ENCODE measurements around the gene SPOCK2. TPM values are rescaled to one million over a fixed set of nuclear protein-coding genes. Genes with fewer than 3 reads are reported as not detected.

SPOCK2 gene
- total and polyA plus RNA-seq, 7 experiments from 2014 or later: 200 to 543 (median 336) TPM

- H3K4me3 ChIP-seq (ENCODE audit: low read length): no peak overlapping the region
- POLR2A ChIA-PET: interaction anchor here (0.6 to 3.0 kb wide), 6 partner anchors 15 to 166 kb away, joined by 3 to 9 read pairs (median 3); partner anchors contain the start of genes ASCC1 and SPOCK2
- Mint-ChIP-seq H3K9me3 (peaks cover 0 to 8% (median 0%) of the 10 kb centered on the region in 11 donors), H3K4me3 (peak overlapping the region in 3 of 10 donors; percentile 11 to 25 (median 20)), H3K27me3 (no peaks in the 10 kb centered on the region), H3K4me1 (peaks cover 2 to 28% (median 15%) of the 10 kb centered on the region in 7 donors), H3K27ac (peak overlapping the region in 7 of 9 donors; percentile 9 to 81 (median 65)), H3K36me3 (peaks cover 4 to 35% (median 10%) of the 10 kb centered on the region in 5 donors)
- H3K27me3 ChIP-seq (ENCODE audit: control insufficient read depth in 2 of 2, insufficient read depth in 2 of 2, low read length in 2 of 2): no peaks in the 10 kb centered on the region
- intact Hi-C loops (cut with micrococcal nuclease): loop anchor here in 1 of 2 donors (5.0 kb wide), 2 partner anchors 153 to 273 kb away; partner anchors contain the start of genes ANAPC16 and ASCC1
- H3K9me3 ChIP-seq (ENCODE audit: control insufficient read depth in 2 of 3, low read length in 3 of 3): no peaks in the 10 kb centered on the region
- CTCF ChIA-PET: interaction anchor here (0.6 to 3.4 kb wide), 2 partner anchors 16 to 62 kb away, joined by 3 to 16 read pairs; no protein-coding TSS in a partner anchor
- H3K27ac ChIP-seq (ENCODE audit: low read depth, low read length): no peak overlapping the region
- no peaks in the 10 kb centered on the region for H3K4me1 ChIP-seq (ENCODE audit: control insufficient read depth in 2 of 2, insufficient read depth in 2 of 2, low read length in 2 of 2)
- ATAC-seq (no peak), DNase-seq (no peak)
- H3K36me3 ChIP-seq (ENCODE audit: control insufficient read depth in 2 of 3, insufficient read depth in 3 of 3, low read length in 3 of 3): peaks cover 24 to 77% (median 56%) of the 10 kb centered on the region in 3 experiments
Measured at GRCh38 chr10:72063703-72064391, 24.5 kb downstream of the SPOCK2 start.

GRCh38 chr10:72062832-72063702 lies 25.3 kb downstream of the SPOCK2 start:
- H3K9me3 ChIP-seq (ENCODE audit: control insufficient read depth in 2 of 3, low read length in 3 of 3): no peaks in the 10 kb centered on the region
- intact Hi-C loops (cut with micrococcal nuclease): loop anchor here in 1 of 2 donors (5.0 kb wide), 2 partner anchors 154 to 274 kb away; partner anchors contain the start of genes ANAPC16 and ASCC1
- peaks cover 4 to 35% (median 10%) of the 10 kb centered on the region in 5 donors for H3K36me3 Mint-ChIP-seq
- no peaks in the 10 kb centered on the region for H3K27me3 ChIP-seq (ENCODE audit: control insufficient read depth in 2 of 2, insufficient read depth in 2 of 2, low read length in 2 of 2)
- H3K36me3 ChIP-seq (ENCODE audit: control insufficient read depth in 2 of 3, insufficient read depth in 3 of 3, low read length in 3 of 3): peaks cover 19 to 69% (median 51%) of the 10 kb centered on the region in 3 experiments
- ATAC-seq: no peak
- H3K4me1 ChIP-seq (ENCODE audit: control insufficient read depth in 2 of 2, insufficient read depth in 2 of 2, low read length in 2 of 2): no peaks in the 10 kb centered on the region
- H3K27ac ChIP-seq (ENCODE audit: low read depth, low read length): no peak overlapping the region
- peaks cover 0 to 10% (median 0%) of the 10 kb centered on the region in 11 donors for H3K9me3 Mint-ChIP-seq
- CTCF ChIA-PET: interaction anchor here (0.6 to 3.4 kb wide), 5 partner anchors 10 to 159 kb away, joined by 3 to 16 read pairs (median 5); no protein-coding TSS in a partner anchor
- no peak for DNase-seq
- peaks cover 2 to 32% (median 18%) of the 10 kb centered on the region in 7 donors for H3K4me1 Mint-ChIP-seq
- no peaks in the 10 kb centered on the region for H3K27me3 Mint-ChIP-seq
- no peak overlapping the region for H3K4me3 ChIP-seq (ENCODE audit: low read length)
- peak overlapping the region in 7 of 9 donors; percentile 9 to 81 (median 65) for H3K27ac Mint-ChIP-seq
- POLR2A ChIA-PET: interaction anchor here (0.6 to 3.0 kb wide), 7 partner anchors 16 to 160 kb away, joined by 3 to 9 read pairs (median 3); partner anchors contain the start of gene SPOCK2
- H3K4me3 Mint-ChIP-seq: peak overlapping the region in 3 of 10 donors; percentile 11 to 25 (median 20)

DNA sequence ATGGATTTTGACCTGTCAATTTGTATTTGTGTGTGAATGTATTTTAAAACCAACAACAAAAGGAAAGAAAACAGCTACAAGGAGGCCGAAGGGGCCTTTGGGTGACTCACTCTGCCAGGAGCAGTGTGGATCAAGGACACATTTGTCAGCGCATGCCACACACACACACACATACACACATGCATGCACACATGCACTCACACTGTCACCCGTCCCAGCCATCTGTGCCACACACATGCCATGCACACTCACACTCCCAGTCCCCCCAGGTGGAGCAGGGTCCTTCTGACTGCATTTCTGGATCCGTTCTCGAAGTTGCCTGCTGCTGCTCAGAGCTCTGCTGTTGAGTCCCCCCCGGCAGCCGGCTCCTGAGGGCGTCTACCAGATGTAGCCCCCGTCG lies 26.0 kb downstream of the SPOCK2 start:
- H3K9me3 ChIP-seq (ENCODE audit: control insufficient read depth in 2 of 3, low read length in 3 of 3): no peaks in the 10 kb centered on the region
- POLR2A ChIA-PET: interaction anchor here (0.5 to 3.0 kb wide), 7 partner anchors 13 to 160 kb away, joined by 3 to 9 read pairs (median 3); no protein-coding TSS in a partner anchor
- H3K4me1 ChIP-seq (ENCODE audit: control insufficient read depth in 2 of 2, insufficient read depth in 2 of 2, low read length in 2 of 2): no peaks in the 10 kb centered on the region
- DNase-seq (peak in 1 of 9 donors; percentile 52), ATAC-seq (no peak)
- H3K27me3 Mint-ChIP-seq: no peaks in the 10 kb centered on the region
- H3K27me3 ChIP-seq (ENCODE audit: control insufficient read depth in 2 of 2, insufficient read depth in 2 of 2, low read length in 2 of 2): no peaks in the 10 kb centered on the region
- H3K4me1 Mint-ChIP-seq: peaks cover 0 to 36% (median 23%) of the 10 kb centered on the region in 7 donors
- peaks cover 0 to 14% (median 0%) of the 10 kb centered on the region in 11 donors for H3K9me3 Mint-ChIP-seq
- CTCF ChIA-PET: interaction anchor here (0.9 to 3.4 kb wide), 5 partner anchors 9 to 160 kb away, joined by 3 to 16 read pairs (median 5); no protein-coding TSS in a partner anchor
- peak overlapping the region in 8 of 9 donors; percentile 10 to 91 (median 82) for H3K27ac Mint-ChIP-seq
- H3K27ac ChIP-seq (ENCODE audit: low read depth, low read length): no peak overlapping the region
- H3K36me3 Mint-ChIP-seq: peaks cover 4 to 35% (median 10%) of the 10 kb centered on the region in 5 donors
- no peak overlapping the region for H3K4me3 ChIP-seq (ENCODE audit: low read length)
- intact Hi-C loops (cut with micrococcal nuclease): loop anchor here in 1 of 2 donors (5.0 kb wide), 2 partner anchors 155 to 275 kb away; partner anchors contain the start of genes ANAPC16 and ASCC1
- peaks cover 19 to 62% (median 44%) of the 10 kb centered on the region in 3 experiments for H3K36me3 ChIP-seq (ENCODE audit: control insufficient read depth in 2 of 3, insufficient read depth in 3 of 3, low read length in 3 of 3)
- H3K4me3 Mint-ChIP-seq: peak overlapping the region in 1 of 10 donors; percentile 35

DNA sequence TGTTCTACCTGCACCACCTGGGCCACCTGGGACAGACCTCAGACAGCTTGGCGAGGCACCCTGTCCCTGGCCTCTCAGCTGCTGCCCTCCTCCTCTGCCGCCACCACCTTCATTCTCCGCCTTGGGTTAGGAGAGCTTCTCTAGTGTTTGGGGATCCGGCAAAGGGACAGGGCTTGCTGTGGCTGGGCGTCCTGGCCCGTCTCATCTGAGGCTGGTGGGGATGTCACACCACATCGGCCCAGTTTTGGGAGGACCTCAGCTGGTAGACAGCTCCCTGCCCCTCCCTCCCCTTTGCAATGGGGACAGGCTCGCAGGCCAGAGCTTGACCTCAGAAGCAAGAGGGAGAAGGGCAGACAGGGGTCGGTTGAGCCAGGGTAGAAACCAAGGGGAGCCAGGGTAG lies 26.4 kb downstream of the SPOCK2 start:
- intact Hi-C loops (cut with micrococcal nuclease): loop anchor here in 1 of 2 donors (1.0 to 5.0 kb wide), 4 partner anchors 14 to 275 kb away; partner anchors contain the start of genes ANAPC16 and ASCC1
- peak overlapping the region in 2 of 10 donors; percentile 5 to 66 for H3K4me3 Mint-ChIP-seq
- H3K9me3 ChIP-seq (ENCODE audit: control insufficient read depth in 2 of 3, low read length in 3 of 3): no peaks in the 10 kb centered on the region
- no peaks in the 10 kb centered on the region for H3K27me3 Mint-ChIP-seq
- no peak for DNase-seq
- peak overlapping the region in 8 of 9 donors; percentile 10 to 91 (median 60) for H3K27ac Mint-ChIP-seq
- peaks cover 18 to 57% (median 40%) of the 10 kb centered on the region in 3 experiments for H3K36me3 ChIP-seq (ENCODE audit: control insufficient read depth in 2 of 3, insufficient read depth in 3 of 3, low read length in 3 of 3)
- H3K4me1 Mint-ChIP-seq: peaks cover 0 to 37% (median 24%) of the 10 kb centered on the region in 7 donors
- H3K4me1 ChIP-seq (ENCODE audit: control insufficient read depth in 2 of 2, insufficient read depth in 2 of 2, low read length in 2 of 2): no peaks in the 10 kb centered on the region
- peaks cover 0 to 14% (median 0%) of the 10 kb centered on the region in 11 donors for H3K9me3 Mint-ChIP-seq
- no peaks in the 10 kb centered on the region for H3K27me3 ChIP-seq (ENCODE audit: control insufficient read depth in 2 of 2, insufficient read depth in 2 of 2, low read length in 2 of 2)
- peak; percentile 4 for ATAC-seq
- H3K4me3 ChIP-seq (ENCODE audit: low read length): no peak overlapping the region
- H3K27ac ChIP-seq (ENCODE audit: low read depth, low read length): no peak overlapping the region
- ChIA-PET CTCF (interaction anchor here (0.9 to 3.4 kb wide), 5 partner anchors 8 to 160 kb away, joined by 3 to 16 read pairs (median 5); no protein-coding TSS in a partner anchor), POLR2A (interaction anchor here (0.5 to 3.0 kb wide), 5 partner anchors 13 to 122 kb away, joined by 3 to 9 read pairs (median 3); no protein-coding TSS in a partner anchor)
- peaks cover 4 to 32% (median 10%) of the 10 kb centered on the region in 5 donors for H3K36me3 Mint-ChIP-seq

GRCh38 chr10:72061491-72061890 lies 26.9 kb downstream of the SPOCK2 start:
- H3K4me3 Mint-ChIP-seq: peak overlapping the region in 2 of 10 donors; percentile 32 to 66
- H3K4me1 ChIP-seq (ENCODE audit: control insufficient read depth in 2 of 2, insufficient read depth in 2 of 2, low read length in 2 of 2): no peaks in the 10 kb centered on the region
- intact Hi-C loops (cut with micrococcal nuclease): loop anchor here in 1 of 2 donors (1.0 to 5.0 kb wide), 4 partner anchors 13 to 276 kb away; partner anchors contain the start of genes ANAPC16 and ASCC1
- ATAC-seq: peak; percentile 22
- no peaks in the 10 kb centered on the region for H3K27me3 Mint-ChIP-seq
- peaks cover 14 to 53% (median 37%) of the 10 kb centered on the region in 3 experiments for H3K36me3 ChIP-seq (ENCODE audit: control insufficient read depth in 2 of 3, insufficient read depth in 3 of 3, low read length in 3 of 3)
- peaks cover 0 to 37% (median 24%) of the 10 kb centered on the region in 7 donors for H3K4me1 Mint-ChIP-seq
- peaks cover 4 to 31% (median 10%) of the 10 kb centered on the region in 5 donors for H3K36me3 Mint-ChIP-seq
- peaks cover 0 to 14% (median 0%) of the 10 kb centered on the region in 11 donors for H3K9me3 Mint-ChIP-seq
- no peaks in the 10 kb centered on the region for H3K27me3 ChIP-seq (ENCODE audit: control insufficient read depth in 2 of 2, insufficient read depth in 2 of 2, low read length in 2 of 2)
- H3K4me3 ChIP-seq (ENCODE audit: low read length): no peak overlapping the region
- ChIA-PET POLR2A (interaction anchor here (0.7 to 3.0 kb wide), 6 partner anchors 8 to 260 kb away, joined by 3 to 11 read pairs (median 4); partner anchors contain the start of gene ASCC1), CTCF (interaction anchor here (0.6 to 3.4 kb wide), 5 partner anchors 8 to 167 kb away, joined by 3 to 16 read pairs (median 5); no protein-coding TSS in a partner anchor)
- peak overlapping the region; percentile 34 to 91 (median 80) for H3K27ac Mint-ChIP-seq
- no peak for DNase-seq
- H3K9me3 ChIP-seq (ENCODE audit: control insufficient read depth in 2 of 3, low read length in 3 of 3): no peaks in the 10 kb centered on the region
- H3K27ac ChIP-seq (ENCODE audit: low read depth, low read length): no peak overlapping the region

Data from naive thymus-derived CD4-positive, alpha-beta T cell (primary cell).